Gastroesophageal sphincter (tissue), 4 donors: Measurements from ENCODE around the gene GOLGA7B. TPM values are rescaled to one million over a fixed set of nuclear protein-coding genes. Genes with fewer than 3 reads are reported as not detected.

Experiments used
- ATAC-seq: fragments of 150-250 bp; one replicate; pipeline ENCODE4 v1.9.1; 2016; ENCODE audit warnings: mild to moderate bottlenecking, moderate library complexity
- H3K27ac ChIP-seq, 4 donors: fragments of 200-600 bp; sonication (generic) in 3 of 4; 1 replicate in 3 of 4; 2 replicates in 1 of 4; pipeline ENCODE4 v1.5.1; 2016 to 2019
- H3K27me3 ChIP-seq: fragments of 200-600 bp; sonication (generic); one replicate; pipeline ENCODE4 v1.5.1; 2019
- H3K36me3 ChIP-seq, 2 donors: fragments of 200-600 bp; sonication (generic); one replicate each; pipeline ENCODE4 v1.5.1; 2019; ENCODE audit warnings: control low read depth in 1 of 2
- H3K4me1 ChIP-seq, 3 donors: fragments of 200-600 bp; sonication (generic); 1 replicate in 2 of 3; 2 replicates in 1 of 3; pipeline ENCODE4 v1.5.1; 2016 to 2019; ENCODE audit warnings: control low read depth in 2 of 3
- H3K4me3 ChIP-seq, 2 donors: fragments of 200-600 bp; sonication (generic); one replicate each; pipeline ENCODE4 v1.5.1; 2019; ENCODE audit warnings: mild to moderate bottlenecking in 1 of 2, moderate library complexity in 1 of 2
- H3K9me3 ChIP-seq, 3 donors: fragments of 200-600 bp; sonication (generic); one replicate each; pipeline ENCODE4 v1.5.1; 2017 to 2019; ENCODE audit warnings: control low read depth in 2 of 3
- CTCF ChIP-seq, 4 experiments: fragments of 200-600 bp in 2 of 4; fragments of 450-650 bp in 2 of 4; sonication (generic) in 1 of 4; IDR thresholded peaks; one replicate each; pipeline ENCODE4 v1.5.1; 2017 to 2019; ENCODE audit warnings: antibody characterized with exemption in 4 of 4, mild to moderate bottlenecking in 2 of 4, moderate library complexity in 2 of 4
- EP300 ChIP-seq: sonication (generic); formaldehyde crosslinking; IDR thresholded peaks from one replicate; pipeline ENCODE4 v1.6.1; 2017; ENCODE audit warnings: antibody characterized with exemption, mild to moderate bottlenecking
- POLR2A ChIP-seq, 2 donors: fragments of 450-650 bp; IDR thresholded peaks; one replicate each; pipeline ENCODE4 v1.6.1; 2017; ENCODE audit warnings: antibody characterized with exemption in 2 of 2, mild to moderate bottlenecking in 2 of 2, moderate library complexity in 1 of 2
- POLR2AphosphoS5 ChIP-seq: sonication (generic); formaldehyde crosslinking; IDR thresholded peaks from one replicate; pipeline ENCODE4 v1.6.1; 2017; ENCODE audit warnings: antibody characterized with exemption
- WGBS, 2 donors: methylation state at CpG; one replicate each; pipeline ENCODE4 v1.1.5; 2018; ENCODE audit warnings: low coverage in 1 of 2; 5-methylcytosine and 5-hydroxymethylcytosine counted together
- total RNA-seq, 4 donors: library from RNA; depleted of rRNA; stranded (reverse); fragments of >200 nt; gene quantifications; one replicate each; pipeline ENCODE4 v1.1.0, GENCODE V29; 2016

GOLGA7B gene
- total RNA-seq, 4 donors from 2014 or later: 0.08 to 0.40 (median 0.23) TPM

- no peak overlapping the region for H3K27ac ChIP-seq
- no peak overlapping the region for H3K4me3 ChIP-seq
- WGBS, 2 donors: 65 to 76% methylated on average over 7 to 10 of the region's 21 CpGs
- H3K9me3 ChIP-seq: no peaks in the 10 kb centered on the region
- H3K4me1 ChIP-seq: peaks cover 0 to 28% (median 0%) of the 10 kb centered on the region in 3 donors
- peaks cover 32% of the 10 kb centered on the region for H3K27me3 ChIP-seq
- TF ChIP-seq EP300: no peak
- no peak for TF ChIP-seq POLR2A (IDR thresholded peaks at IDR 0.05)
- no peak for TF ChIP-seq POLR2AphosphoS5
- no peak for TF ChIP-seq CTCF (IDR thresholded peaks at IDR 0.05)
- no peaks in the 10 kb centered on the region for H3K36me3 ChIP-seq
- no peak for ATAC-seq
These were observed 65.9 kb downstream of the GOLGA7B start for GRCh38 chr10:97915346-97916131.

GRCh38 chr10:97916586-97916985 lies 66.9 kb downstream of the GOLGA7B start:
- H3K4me1 ChIP-seq: peaks cover 0 to 35% (median 0%) of the 10 kb centered on the region in 3 donors
- TF ChIP-seq POLR2A (IDR thresholded peaks at IDR 0.05): no peak
- TF ChIP-seq CTCF (IDR thresholded peaks at IDR 0.05): no peak
- TF ChIP-seq POLR2AphosphoS5: no peak
- no peak for TF ChIP-seq EP300
- H3K4me3 ChIP-seq: no peak overlapping the region
- ATAC-seq: peak; percentile 30
- H3K27ac ChIP-seq: no peak overlapping the region
- no peaks in the 10 kb centered on the region for H3K36me3 ChIP-seq
- WGBS, 2 donors: 35 to 100% methylated on average over 1 to 2 of the region's 4 CpGs
- no peaks in the 10 kb centered on the region for H3K9me3 ChIP-seq
- H3K27me3 ChIP-seq: peaks cover 32% of the 10 kb centered on the region

GRCh38 chr10:97919012-97919411 lies 69.4 kb downstream of the GOLGA7B start:
- WGBS, 2 donors: 57 to 67% methylated on average over 1 to 3 of the region's 3 CpGs
- ATAC-seq: no peak
- Histone ChIP-seq H3K36me3 (no peaks in the 10 kb centered on the region), H3K4me1 (peaks cover 0 to 47% (median 0%) of the 10 kb centered on the region in 3 donors), H3K27me3 (peaks cover 36% of the 10 kb centered on the region), H3K4me3 (no peak overlapping the region), H3K27ac (no peak overlapping the region), H3K9me3 (no peaks in the 10 kb centered on the region)
- no peak for TF ChIP-seq POLR2AphosphoS5
- TF ChIP-seq EP300: no peak
- no peak for TF ChIP-seq POLR2A (IDR thresholded peaks at IDR 0.05)

- TF ChIP-seq CTCF (IDR thresholded peaks at IDR 0.05) (no peak), POLR2AphosphoS5 (no peak), EP300 (no peak), POLR2A (IDR thresholded peaks at IDR 0.05) (no peak)
- no peak for ATAC-seq
- no peaks in the 10 kb centered on the region for H3K9me3 ChIP-seq
- H3K27me3 ChIP-seq: peaks cover 20% of the 10 kb centered on the region
- no peaks in the 10 kb centered on the region for H3K36me3 ChIP-seq
- peaks cover 0 to 34% (median 0%) of the 10 kb centered on the region in 3 donors for H3K4me1 ChIP-seq
- WGBS, 2 donors: 34 to 68% methylated on average over 3 to 4 of the region's 4 CpGs
- H3K27ac ChIP-seq: no peak overlapping the region
- no peak overlapping the region for H3K4me3 ChIP-seq
These were observed 71.2 kb downstream of the GOLGA7B start for GRCh38 chr10:97920865-97921264.

Other genes starting within 250 kb of the GOLGA7B start
- gene MORN4, start 216.3 kb upstream of the GOLGA7B start, total RNA-seq: 10 to 100 TPM in 1 of 4 donors, 1 to 10 TPM in 3; 1.2 to 10.3 (median 2.9) TPM
- gene PI4K2A, start 209.2 kb upstream of the GOLGA7B start, total RNA-seq: 10 to 100 TPM; 14.8 to 25.8 (median 22.7) TPM
- gene AVPI1, start 162.6 kb upstream of the GOLGA7B start, total RNA-seq: 100 to 1,000 TPM in 1 of 4 donors, 10 to 100 TPM in 3; 34.2 to 136 (median 45.4) TPM
- gene MARVELD1, start 136.1 kb upstream of the GOLGA7B start, total RNA-seq: 100 to 1,000 TPM in 1 of 4 donors, 10 to 100 TPM in 3; 33.8 to 126 (median 58.7) TPM
- 10 to 100 TPM in 3 of 4 donors, 1 to 10 TPM in 1; 6.7 to 24.2 (median 19.2) TPM for gene ZFYVE27, start 112.7 kb upstream of the GOLGA7B start, total RNA-seq
- gene SFRP5, start 77.8 kb upstream of the GOLGA7B start, total RNA-seq: 10 to 100 TPM; 11.9 to 34.4 (median 18.2) TPM
- 1 to 10 TPM; 1.2 to 5.7 (median 1.7) TPM for gene CRTAC1, start 180.8 kb downstream of the GOLGA7B start, total RNA-seq